ENCODE data around the gene ZER1. TPM values are rescaled to one million over a fixed set of nuclear protein-coding genes. Genes with fewer than 3 reads are reported as not detected.

ZER1 gene
- total RNA-seq, 1 donor from 2014 or later = 51.8 TPM

DNA sequence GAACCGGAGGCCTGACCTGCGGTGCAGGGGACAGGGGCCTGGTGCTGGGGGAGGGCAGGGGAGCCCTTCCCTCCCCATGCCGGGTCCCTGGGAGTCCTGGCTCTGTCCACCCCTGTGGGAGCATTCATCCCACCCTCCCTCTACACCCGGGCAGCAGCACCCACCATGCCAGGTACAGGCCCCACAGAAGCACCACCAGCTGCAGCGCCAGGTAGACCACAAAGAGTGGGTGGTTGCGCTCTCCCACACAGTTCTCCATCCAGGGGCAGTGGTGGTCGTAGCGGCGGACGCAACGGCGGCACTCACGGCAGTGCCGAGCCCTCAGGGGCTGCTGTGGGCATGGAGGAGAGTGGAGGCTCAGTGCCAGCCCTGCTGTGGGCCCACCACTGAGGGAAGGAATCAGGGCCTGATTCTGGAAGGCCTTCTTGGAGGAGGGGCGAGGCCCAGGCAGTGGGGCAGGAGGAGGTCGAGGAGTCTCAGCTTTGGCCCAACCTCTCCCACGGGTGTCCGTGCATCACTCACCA is 50.2 kb downstream of the ZER1 start:
- no peak for DNase-seq (ENCODE audit: low spot score)
- intact Hi-C loops (cut with DNase I) = no loop called here

DNA sequence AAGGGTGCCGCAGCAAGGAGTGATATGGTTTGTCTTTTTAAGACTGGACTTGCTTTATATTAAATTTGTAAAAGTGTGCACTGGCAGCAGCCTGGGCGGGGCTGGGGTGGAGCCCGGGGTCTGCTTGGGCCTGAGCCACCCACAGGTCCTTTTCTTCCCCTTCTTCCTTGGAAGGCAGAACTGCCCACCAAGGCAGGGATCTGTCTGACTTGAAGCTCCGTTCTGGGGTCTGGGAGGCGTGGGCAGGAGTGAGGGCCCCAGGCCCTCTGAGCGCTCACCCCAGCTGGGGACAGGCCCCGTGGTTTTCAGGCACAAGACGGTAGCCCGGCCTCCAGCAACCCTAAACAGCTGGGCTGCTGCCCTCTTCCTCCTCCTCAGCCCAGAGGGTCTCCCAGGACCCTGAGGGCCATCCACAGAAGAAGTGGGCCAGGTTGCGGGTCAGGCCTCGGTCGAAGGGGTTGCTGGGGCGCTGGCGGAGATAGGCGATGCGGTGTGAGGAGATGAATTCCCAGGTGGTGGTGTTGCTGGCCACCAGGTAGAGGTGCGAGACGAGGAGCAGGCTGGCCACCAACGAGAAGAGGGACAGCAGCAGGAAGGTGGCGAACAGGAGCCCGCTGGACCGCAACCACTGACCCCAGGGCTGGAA is 50.8 kb downstream of the ZER1 start:
- intact Hi-C loops (cut with DNase I) = no loop called here
- DNase-seq (ENCODE audit: low spot score) = no peak

- no peak for DNase-seq (ENCODE audit: low spot score)
- intact Hi-C loops (cut with DNase I) = no loop called here
Measured at GRCh38 chr9:128719919-128720605, 51.7 kb downstream of the ZER1 start.

DNA sequence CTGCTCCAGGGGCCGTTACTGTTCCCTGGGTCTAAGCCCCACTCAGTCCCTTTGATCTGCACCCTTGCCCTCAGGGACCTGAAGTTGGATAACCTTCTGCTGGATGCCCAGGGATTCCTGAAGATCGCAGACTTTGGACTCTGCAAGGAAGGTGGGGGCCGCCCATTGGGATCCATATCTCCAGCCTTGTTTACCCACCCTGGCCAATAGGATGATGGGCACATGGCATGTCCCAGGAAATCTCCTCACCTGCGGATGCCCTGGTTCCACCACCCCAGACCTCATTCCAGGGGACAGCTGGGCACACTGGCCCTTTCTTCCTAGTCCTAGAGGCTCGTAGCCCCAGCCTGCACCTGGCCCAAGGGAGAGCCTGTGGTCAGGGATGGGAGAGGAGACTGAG is 53.3 kb downstream of the ZER1 start:
- intact Hi-C loops (cut with DNase I) = no loop called here

DNA sequence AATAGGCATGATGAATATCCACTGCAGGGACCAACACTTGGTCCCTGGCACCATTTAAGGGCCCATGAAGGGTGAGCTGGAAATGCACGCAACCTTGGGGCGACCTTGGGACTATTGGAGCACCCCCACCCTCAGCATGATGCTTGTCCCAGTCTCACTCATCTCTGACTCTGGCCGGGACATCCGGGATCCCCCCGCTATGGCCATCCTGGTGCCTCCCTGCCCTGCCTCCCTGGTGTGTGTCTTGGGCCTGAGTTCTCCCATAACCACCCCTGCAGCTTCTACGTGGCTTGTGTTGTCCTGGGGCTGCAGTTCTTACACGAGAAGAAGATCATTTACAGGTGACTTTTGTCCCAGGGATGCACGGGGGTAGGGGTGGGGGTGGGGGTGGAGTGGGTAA is 53.7 kb downstream of the ZER1 start:
- intact Hi-C loops (cut with DNase I) = no loop called here
- no peak for DNase-seq (ENCODE audit: low spot score)

More for the DNA sequence above, 53.3 kb downstream of the ZER1 start:
- DNase-seq (ENCODE audit: low spot score) = no peak

- DNase-seq (ENCODE audit: low spot score) = no peak
- intact Hi-C loops (cut with DNase I) = no loop called here
Measured at GRCh38 chr9:128716581-128717254, 55.0 kb downstream of the ZER1 start.

DNA sequence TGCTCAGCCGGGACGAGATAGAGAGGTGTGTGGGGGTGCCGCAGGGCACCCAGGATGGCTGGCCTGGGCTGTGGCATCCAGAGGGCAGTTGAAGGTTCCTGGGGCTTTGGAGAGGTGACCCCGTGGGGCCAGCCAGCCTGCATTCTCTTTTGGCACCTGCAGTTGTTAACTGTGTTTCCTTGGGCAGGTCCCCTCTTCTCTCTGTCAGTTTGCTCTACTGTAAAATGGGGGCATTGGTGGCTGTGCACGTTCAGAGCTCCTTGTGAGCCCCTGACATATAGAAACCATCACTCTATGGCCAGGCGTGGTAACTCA is 56.3 kb downstream of the ZER1 start:
- DNase-seq (ENCODE audit: low spot score) = no peak
- intact Hi-C loops (cut with DNase I) = no loop called here

- DNase-seq (ENCODE audit: low spot score) = no peak
- intact Hi-C loops (cut with DNase I) = no loop called here
Measured at GRCh38 chr9:128714586-128715435, 56.9 kb downstream of the ZER1 start.

DNA sequence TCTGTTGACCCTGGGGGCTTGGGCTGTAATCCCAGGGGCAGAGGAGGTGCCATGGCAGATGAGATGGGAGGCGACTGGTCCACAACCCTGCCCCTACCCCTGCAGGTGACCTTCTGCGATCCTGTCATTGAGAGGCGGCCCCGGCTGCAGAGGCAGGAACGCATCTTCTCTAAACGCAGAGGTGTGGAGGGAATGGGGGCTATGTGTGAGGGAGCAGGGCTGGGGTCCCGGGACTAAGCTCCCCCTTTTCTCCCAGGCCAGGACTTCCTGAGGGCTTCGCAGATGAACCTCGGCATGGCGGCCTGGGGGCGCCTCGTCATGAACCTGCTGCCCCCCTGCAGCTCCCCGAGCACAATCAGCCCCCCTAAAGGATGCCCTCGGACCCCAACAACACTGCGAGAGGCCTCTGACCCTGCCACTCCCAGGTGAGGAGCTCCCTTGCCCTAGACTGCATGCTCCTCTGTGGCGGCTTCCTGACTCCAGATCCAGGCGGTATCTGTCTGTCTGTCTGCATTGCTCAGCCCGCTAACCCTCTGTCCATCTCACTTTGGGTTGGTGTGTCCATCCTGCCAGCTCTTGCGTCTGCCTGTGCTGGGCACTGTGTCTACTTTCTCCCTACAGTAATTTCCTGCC is 57.7 kb downstream of the ZER1 start:
- no peak for DNase-seq (ENCODE audit: low spot score)
- intact Hi-C loops (cut with DNase I) = no loop called here

GRCh38 chr9:128713411-128713780 is 58.3 kb downstream of the ZER1 start:
- intact Hi-C loops (cut with DNase I) = no loop called here
- peak; percentile 54 for DNase-seq (ENCODE audit: low spot score)

DNA sequence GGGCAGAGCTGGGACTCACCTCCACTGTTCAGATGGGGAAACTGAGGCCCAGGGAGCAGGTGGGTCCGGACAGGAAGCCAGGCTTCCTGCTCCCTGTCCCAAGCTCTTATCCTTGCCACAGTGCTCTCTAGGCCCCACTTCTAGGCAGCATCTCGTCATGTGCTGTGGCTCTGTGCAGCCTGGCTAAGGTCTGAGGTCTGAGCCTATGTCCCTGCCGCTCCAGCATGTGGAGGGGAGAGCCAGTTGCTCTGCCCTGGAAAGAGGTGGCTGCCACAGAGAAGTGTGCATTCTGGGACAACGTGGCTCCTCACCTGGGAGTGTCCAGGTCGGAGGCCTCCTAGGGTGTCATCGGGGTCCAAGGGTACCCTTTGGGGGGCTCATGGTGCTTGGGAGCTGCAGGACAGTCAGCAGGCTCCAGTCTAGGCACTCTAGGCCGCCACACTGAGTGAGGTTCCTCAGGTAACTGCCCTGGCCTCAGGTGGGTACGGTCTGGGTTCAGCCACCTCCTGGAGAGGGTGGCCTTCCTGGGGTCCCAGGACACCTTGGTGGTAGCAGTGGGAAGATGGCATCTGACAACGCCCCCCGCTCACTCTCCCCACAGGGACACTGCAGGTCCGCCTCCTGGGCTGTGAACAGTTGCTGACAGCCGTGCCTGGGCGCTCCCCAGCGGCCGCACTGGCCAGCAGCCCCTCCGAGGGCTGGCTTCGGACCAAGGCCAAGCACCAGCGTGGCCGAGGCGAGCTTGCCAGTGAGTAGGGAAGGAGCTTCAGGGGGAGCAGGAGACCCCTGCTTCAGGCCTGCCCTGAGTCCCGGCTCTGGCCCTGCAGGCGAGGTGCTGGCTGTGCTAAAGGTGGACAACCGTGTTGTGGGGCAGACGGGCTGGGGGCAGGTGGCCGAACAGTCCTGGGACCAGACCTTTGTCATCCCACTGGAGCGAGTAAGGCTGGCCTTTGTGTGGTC is 59.0 kb downstream of the ZER1 start:
- no peak for DNase-seq (ENCODE audit: low spot score)
- intact Hi-C loops (cut with DNase I) = no loop called here

- no peak for DNase-seq (ENCODE audit: low spot score)
- intact Hi-C loops (cut with DNase I) = no loop called here
Measured at GRCh38 chr9:128707446-128707845, 64.3 kb downstream of the ZER1 start.

DNA sequence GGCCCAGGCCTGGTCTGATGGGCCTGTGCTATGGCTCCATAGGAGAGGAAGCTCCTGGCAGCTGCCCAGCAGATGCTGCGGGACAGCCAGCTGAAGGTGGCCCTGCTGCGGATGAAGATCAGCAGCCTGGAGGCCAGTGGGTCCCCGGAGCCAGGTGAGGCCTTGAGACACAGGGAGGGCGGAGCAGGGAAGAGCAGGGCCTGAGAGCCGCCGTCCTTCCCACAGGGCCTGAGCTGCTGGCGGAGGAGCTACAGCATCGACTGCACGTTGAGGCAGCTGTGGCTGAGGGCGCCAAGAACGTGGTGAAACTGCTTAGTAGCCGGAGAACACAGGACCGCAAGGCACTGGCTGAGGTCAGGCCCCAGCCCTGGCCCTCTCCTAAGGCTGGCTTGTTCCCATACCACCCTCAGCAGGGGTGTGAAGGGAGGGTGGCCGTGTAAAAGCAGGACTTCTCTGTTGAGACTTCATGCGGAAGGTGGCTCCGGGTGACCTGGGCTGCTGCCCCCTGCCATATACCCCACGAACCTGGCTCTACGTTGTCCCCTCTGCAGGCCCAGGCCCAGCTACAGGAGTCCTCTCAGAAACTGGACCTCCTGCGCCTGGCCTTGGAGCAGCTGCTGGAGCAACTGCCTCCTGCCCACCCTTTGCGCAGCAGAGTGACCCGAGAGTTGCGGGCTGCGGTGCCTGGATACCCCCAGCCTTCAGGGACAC is 64.9 kb downstream of the ZER1 start:
- intact Hi-C loops (cut with DNase I) = no loop called here
- peak; percentile 66 for DNase-seq (ENCODE audit: low spot score)

GRCh38 chr9:128706045-128706444 is 65.7 kb downstream of the ZER1 start:
- intact Hi-C loops (cut with DNase I) = no loop called here

DNA sequence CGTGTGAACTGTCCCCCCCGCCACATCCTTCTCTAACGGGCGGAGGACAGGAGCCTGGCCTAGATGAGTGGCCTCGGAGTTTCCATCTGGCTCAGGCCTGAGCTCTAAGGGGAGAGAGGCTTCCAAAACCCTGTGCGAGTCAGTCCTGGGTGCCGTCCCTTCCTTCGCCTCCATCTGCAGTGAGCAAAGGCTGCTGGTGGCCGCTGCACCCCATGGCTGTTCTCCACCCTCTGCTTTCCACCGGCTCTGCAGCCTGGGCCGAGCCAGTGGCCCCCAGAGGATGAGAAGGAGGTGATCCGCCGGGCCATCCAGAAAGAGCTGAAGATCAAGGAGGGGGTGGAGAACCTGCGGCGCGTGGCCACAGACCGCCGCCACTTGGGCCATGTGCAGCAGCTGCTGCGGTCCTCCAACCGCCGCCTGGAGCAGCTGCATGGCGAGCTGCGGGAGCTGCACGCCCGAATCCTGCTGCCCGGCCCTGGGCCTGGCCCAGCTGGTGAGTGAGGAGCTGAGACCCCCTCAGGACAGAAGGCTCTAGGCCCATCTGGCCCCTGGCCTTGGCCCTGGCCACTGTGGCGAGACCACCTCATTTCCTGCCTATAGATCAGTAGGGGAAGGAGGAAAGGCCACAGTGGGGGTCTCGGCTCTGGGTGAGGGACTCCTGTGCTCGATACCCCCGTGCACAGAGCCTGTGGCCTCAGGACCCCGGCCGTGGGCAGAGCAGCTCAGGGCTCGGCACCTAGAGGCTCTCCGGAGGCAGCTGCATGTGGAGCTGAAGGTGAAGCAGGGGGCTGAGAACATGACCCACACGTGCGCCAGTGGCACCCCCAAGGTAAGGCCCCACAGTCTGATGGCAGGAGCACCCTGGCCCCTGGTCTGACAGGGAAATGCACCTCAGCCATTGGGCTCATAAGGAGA is 66.4 kb downstream of the ZER1 start:
- intact Hi-C loops (cut with DNase I) = no loop called here
- peak; percentile 49 for DNase-seq (ENCODE audit: low spot score)

More at GRCh38 chr9:128706045-128706444, 65.7 kb downstream of the ZER1 start:
- DNase-seq (ENCODE audit: low spot score) = peak; percentile 49

GRCh38 chr9:128704356-128704670 is 67.4 kb downstream of the ZER1 start:
- intact Hi-C loops (cut with DNase I) = loop anchor here (5.0 kb wide), 2 partner anchors 67 to 113 kb away; partner anchors contain the start of gene ENDOG
- DNase-seq (ENCODE audit: low spot score) = no peak

Measured in cardiac septum (tissue), 1 donor.